Measurements from ENCODE around the gene LENEP.

LENEP gene

GRCh38 chr1:155037851-155038441 lies 44.6 kb downstream of the LENEP start:
- H3K4me3 ChIP-seq (ENCODE audit: low read depth, low read length): no peak overlapping the region
- TF ChIP-seq CTCF (IDR thresholded peaks at IDR 0.05; ENCODE audit: low read depth, low read length): no peak

- no peak overlapping the region for H3K4me3 ChIP-seq (ENCODE audit: low read depth, low read length)
- TF ChIP-seq CTCF (IDR thresholded peaks at IDR 0.05; ENCODE audit: low read depth, low read length): no peak
These were observed 45.4 kb downstream of the LENEP start for GRCh38 chr1:155038602-155039307.

- no peak overlapping the region for H3K4me3 ChIP-seq (ENCODE audit: low read depth, low read length)
- TF ChIP-seq CTCF (IDR thresholded peaks at IDR 0.05; ENCODE audit: low read depth, low read length): no peak
These were observed 45.9 kb downstream of the LENEP start for GRCh38 chr1:155039308-155039669.

GRCh38 chr1:155040358-155041093 lies 47.1 kb downstream of the LENEP start:
- no peak for TF ChIP-seq CTCF (IDR thresholded peaks at IDR 0.05; ENCODE audit: low read depth, low read length)
- H3K4me3 ChIP-seq (ENCODE audit: low read depth, low read length): no peak overlapping the region

GRCh38 chr1:155042789-155043188 lies 49.4 kb downstream of the LENEP start:
- no peak for TF ChIP-seq CTCF (IDR thresholded peaks at IDR 0.05; ENCODE audit: low read depth, low read length)

GRCh38 chr1:155043301-155043702 lies 49.9 kb downstream of the LENEP start:
- no peak for TF ChIP-seq CTCF (IDR thresholded peaks at IDR 0.05; ENCODE audit: low read depth, low read length)
- H3K4me3 ChIP-seq (ENCODE audit: low read depth, low read length): no peak overlapping the region

More at GRCh38 chr1:155042789-155043188, 49.4 kb downstream of the LENEP start:
- H3K4me3 ChIP-seq (ENCODE audit: low read depth, low read length): no peak overlapping the region

- no peak overlapping the region for H3K4me3 ChIP-seq (ENCODE audit: low read depth, low read length)
- no peak for TF ChIP-seq CTCF (IDR thresholded peaks at IDR 0.05; ENCODE audit: low read depth, low read length)
These were observed 50.4 kb downstream of the LENEP start for GRCh38 chr1:155043793-155044192.

Data from WI38 (cell line).